Measurements from ENCODE around the gene CNTF. TPM values are rescaled to one million over a fixed set of nuclear protein-coding genes. Genes with fewer than 3 reads are reported as not detected.
A peak's percentile ranks its signal among the peaks of the same experiment; 100 is the strongest.

The CNTF gene
- total RNA-seq, 1 donor from 2014 or later = 0.73 TPM

DNA sequence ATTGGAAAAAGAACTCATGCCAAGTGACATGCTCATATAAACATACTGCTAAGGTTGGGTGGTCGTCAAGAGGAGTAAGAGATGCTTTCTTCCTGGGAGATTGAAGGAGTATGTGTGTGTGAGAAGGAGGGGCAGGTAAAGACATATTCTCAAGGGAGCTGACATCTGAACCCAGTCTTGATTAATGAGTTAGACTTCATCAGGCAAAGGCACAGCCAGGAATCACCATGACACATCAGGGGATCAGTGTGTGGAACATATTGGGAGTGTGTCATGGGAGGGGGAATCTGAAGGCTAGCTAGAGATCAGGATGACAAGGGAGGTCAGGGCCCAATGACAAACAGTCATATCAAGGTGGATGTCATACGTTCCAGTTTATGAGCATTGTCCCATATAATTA is 14.9 kb downstream of the CNTF start:
- intact Hi-C loops (cut with DNase I) = no loop called here
- ATAC-seq (ENCODE audit: poor library complexity) (no peak), DNase-seq (no peak)

GRCh38 chr11:58639103-58639502 is 16.6 kb downstream of the CNTF start:
- DNase-seq = no peak
- no peak for ATAC-seq (ENCODE audit: poor library complexity)
- intact Hi-C loops (cut with DNase I) = no loop called here

GRCh38 chr11:58639669-58640068 is 17.2 kb downstream of the CNTF start:
- intact Hi-C loops (cut with DNase I) = no loop called here
- DNase-seq (no peak), ATAC-seq (ENCODE audit: poor library complexity) (no peak)

DNA sequence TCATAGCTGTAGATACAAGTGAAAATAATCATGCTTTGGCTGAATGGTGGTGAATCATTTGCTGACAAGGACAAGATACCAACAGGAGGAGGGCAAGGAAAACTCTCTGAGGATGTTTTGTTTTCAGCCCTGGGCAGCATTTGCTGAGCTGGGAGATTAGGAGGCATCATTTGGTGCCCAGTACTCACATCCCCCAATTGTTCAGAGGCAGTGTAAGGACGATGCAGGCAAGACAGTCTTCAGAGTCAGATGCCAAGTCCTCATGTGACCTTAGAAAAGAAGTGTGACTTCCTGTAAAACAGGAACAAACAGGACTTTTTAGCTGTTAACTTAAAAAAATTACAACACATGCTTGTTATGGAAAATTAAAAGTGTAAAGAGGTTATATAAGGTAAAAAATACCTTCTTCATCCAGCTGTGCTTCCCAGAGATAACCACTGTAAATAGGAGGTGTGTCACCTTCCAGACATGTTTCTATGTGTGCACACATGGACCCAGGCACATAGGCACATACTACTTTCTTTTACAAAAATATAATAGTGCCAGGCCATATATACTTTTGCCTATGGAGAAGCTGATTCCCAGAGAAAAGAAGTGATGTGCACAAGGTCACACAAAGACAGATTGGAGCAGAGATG is 18.0 kb downstream of the CNTF start:
- DNase-seq (no peak), ATAC-seq (ENCODE audit: poor library complexity) (peak; percentile 70)
- intact Hi-C loops (cut with DNase I) = no loop called here

- intact Hi-C loops (cut with DNase I) = no loop called here
- no peak for DNase-seq
- no peak for ATAC-seq (ENCODE audit: poor library complexity)
These were observed 18.9 kb downstream of the CNTF start for GRCh38 chr11:58641341-58641740.

DNA sequence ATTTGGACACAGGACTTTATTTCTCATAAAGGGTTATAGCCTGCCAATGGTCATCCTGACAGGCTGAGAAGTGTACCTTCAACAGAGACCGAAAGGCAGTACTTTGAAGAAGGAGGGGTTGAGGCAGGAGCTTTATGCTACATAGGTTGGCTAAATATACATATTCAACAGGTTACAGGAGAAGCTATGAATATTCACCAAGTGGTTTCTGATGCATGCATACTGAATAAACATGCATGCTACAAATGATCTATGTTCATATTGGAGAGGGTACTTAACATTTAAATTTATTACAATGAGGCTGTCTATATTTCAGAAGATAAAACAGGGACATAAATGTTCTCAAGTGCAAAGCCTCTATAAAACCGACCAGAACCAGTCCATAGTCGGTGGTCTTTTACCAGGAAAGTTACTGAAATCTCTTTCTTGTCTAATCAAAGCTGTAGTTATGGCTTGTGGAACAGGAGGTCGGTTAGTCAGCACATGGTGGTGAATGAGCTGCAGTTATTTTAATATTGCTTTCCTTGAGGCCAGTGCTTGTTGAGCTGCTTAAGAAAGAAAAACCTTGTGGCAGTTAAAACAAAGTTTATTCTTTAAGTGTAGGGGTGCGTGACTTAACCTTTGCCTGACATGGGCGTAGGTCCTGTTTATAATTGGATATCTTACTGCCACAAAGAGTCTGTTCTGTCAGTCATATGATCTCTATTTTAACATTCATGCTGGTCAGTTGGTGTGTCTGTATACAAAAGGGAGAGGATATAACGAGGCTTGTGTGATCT is 19.5 kb downstream of the CNTF start:
- intact Hi-C loops (cut with DNase I) = no loop called here
- no peak for ATAC-seq (ENCODE audit: poor library complexity)

DNA sequence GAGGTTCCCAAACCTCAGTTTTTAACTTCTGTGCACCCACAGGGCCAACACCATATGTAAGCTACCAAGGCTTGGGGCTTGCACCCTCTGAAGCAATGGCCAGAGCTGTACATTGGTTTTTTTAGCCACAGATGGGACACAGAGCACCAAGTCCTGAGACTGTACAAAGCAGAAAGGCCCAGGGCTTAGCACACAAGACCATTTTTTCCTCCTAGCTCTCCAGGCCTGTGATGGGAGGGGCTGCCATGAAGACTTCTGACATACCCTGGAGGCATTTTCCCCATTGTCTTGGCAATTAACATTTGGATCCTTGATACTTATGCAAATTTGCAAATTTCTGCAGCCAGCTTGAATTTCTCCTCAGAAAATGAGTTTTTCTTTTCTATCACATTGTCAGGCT is 23.4 kb downstream of the CNTF start:
- ATAC-seq (ENCODE audit: poor library complexity) (no peak), DNase-seq (no peak)
- intact Hi-C loops (cut with DNase I) = no loop called here

More for the DNA sequence above, 19.5 kb downstream of the CNTF start:
- no peak for DNase-seq

DNA sequence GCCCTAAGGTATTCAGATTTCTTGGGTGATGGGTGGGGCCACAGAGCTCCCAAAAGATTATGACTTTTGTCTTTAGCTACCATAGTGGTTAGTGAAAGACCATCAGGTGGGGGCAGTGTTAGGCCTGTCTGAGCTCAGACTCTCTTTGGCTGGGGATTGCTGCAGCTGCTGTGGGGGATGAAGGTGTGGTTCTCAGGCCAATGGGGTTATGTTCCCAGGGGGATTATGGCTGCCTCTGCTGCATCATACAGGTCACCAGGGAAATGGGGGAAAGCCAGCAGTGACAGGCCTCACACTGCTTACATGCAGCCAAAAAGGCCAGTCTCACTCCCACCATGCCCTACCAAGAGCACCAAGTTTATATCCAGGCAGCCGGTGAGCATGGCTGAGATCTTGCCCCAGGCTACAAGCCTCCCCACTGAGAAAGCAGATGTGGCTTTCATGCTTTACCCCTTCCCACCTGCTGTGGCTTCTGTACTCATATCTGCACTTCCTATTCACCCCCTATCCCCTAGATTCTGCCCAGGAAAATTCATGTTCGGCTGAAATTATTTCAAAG is 24.8 kb downstream of the CNTF start:
- intact Hi-C loops (cut with DNase I) = no loop called here
- DNase-seq = no peak
- no peak for ATAC-seq (ENCODE audit: poor library complexity)

DNA sequence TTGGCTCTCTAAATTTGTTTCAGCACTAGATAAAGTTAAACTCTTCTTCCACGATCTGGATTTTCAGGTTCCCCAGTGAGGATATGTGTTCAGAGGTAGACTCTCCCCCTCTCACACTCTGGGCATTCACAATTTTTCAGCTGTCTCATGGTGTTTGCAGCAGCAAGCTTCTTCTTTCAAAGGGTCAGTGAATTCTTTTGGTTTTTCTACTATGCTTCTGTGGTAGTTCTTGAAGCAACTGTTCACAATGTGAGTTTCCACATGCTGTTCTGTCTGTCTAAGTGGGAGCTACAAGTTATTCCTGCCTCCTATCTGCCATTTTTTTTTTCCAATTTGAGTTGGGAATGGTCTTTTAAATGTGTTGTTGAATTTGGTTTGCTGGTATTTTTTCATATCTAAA is 25.4 kb downstream of the CNTF start:
- ATAC-seq (ENCODE audit: poor library complexity) (no peak), DNase-seq (no peak)
- intact Hi-C loops (cut with DNase I) = no loop called here

DNA sequence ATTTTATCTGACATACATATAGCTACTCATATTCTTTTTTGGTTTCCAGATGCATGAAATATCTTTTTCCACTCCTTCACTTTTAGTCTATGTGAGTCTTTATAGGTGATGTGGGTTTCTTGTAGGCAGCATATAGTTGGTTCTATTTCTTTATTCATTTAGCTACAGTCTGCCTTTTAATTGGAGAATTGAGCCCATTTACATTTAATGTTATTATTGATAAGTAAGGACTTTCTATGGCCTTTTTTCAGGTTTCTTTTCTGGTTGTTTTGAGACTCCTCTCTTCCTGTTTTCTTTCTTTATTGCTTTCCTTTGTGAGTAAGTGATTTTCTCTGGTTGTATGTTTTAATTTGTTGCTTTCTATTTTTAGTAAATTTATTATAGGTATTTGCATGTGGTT is 27.2 kb downstream of the CNTF start:
- DNase-seq (no peak), ATAC-seq (ENCODE audit: poor library complexity) (no peak)
- intact Hi-C loops (cut with DNase I) = no loop called here

DNA sequence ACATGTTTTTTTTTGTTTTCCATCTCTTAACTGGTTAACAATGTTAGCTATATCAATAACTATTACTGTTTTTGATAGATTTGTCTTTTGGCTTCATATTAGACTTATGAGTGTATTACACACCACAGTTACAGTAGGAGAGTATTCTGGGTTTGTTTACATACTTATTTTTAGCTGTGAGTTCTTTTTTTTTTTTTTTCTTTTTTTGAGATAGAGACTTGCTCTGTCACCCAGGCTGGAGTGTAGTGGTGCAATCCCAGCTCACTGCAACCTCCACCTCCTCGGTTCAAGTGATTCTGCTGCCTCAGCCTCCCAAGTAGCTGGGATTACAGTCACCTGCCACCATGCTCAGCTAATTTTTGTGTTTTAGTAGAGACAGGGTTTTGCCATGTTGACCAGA is 28.0 kb downstream of the CNTF start:
- ATAC-seq (ENCODE audit: poor library complexity) (peak; percentile 44), DNase-seq (no peak)
- intact Hi-C loops (cut with DNase I) = no loop called here

- intact Hi-C loops (cut with DNase I) = no loop called here
- DNase-seq (no peak), ATAC-seq (ENCODE audit: poor library complexity) (peak; percentile 89)
These were observed 30.3 kb downstream of the CNTF start for GRCh38 chr11:58652726-58653280.

DNA sequence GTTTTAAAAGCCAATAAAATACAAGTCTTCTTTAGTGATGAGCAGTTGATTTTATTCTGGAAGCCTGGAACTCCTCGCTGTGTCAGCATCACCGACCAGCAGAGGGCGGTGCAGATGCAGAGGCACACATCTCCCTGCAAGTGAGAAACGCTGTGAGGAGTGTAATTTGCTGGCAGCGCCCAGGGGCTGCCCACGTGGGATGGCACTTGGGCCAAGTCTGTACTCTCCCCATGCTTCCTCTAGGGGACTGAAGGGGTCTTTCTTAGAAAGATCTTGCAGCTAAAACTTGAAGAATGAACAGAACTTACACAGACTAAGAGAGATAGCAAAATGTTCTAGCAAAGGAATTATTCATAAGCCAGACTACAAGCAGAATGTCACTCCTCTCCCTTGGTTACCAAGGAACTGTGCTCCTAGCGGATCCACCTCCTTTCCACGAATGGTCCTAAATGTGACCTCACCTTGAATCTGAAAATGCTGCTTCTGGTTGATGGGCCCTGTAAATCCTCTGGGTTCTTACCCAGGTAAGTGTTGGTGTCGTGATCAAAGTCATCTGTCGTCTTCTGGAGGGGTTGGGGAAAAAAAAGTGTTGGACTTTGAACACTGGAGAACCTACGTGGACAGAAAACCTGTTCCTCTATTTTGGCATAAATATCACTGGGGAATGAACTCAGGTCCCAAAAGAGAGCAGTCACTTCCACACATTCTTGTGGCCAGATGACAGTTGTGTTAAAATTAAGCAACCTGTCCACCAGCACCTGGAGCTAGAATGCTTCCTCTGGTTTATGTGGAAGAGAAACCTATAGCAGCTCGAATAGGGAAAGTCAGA is 31.8 kb downstream of the CNTF start:
- intact Hi-C loops (cut with DNase I) = no loop called here
- DNase-seq = peak; percentile 89
- ATAC-seq (ENCODE audit: poor library complexity) = peak; percentile 93

GRCh38 chr11:58654908-58655296 is 32.4 kb downstream of the CNTF start:
- no peak for ATAC-seq (ENCODE audit: poor library complexity)
- intact Hi-C loops (cut with DNase I) = no loop called here
- no peak for DNase-seq

DNA sequence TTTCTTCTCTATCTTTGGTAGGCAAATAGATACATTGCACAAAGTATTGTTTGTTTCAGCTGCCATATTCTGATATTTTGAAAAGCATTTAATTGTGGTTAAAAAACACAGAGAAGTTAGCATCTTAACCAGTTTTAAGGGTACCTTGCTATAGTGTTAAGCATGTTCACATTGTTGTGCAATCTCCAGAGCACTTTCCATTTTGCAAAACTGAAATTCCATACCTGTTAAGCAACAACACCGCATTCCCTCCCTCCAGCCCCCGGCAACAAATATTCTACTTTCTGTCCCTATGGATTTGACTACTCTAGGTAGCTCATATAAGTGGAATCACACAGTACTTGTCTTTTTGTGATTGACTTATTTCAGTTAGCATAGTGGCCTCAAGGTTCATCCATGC is 33.9 kb downstream of the CNTF start:
- intact Hi-C loops (cut with DNase I) = no loop called here
- DNase-seq (no peak), ATAC-seq (ENCODE audit: poor library complexity) (no peak)

- intact Hi-C loops (cut with DNase I) = no loop called here
- ATAC-seq (ENCODE audit: poor library complexity) (no peak), DNase-seq (no peak)
These were observed 36.2 kb downstream of the CNTF start for GRCh38 chr11:58658623-58659022.

- intact Hi-C loops (cut with DNase I) = no loop called here
- ATAC-seq (ENCODE audit: poor library complexity) (no peak), DNase-seq (no peak)
These were observed 36.9 kb downstream of the CNTF start for GRCh38 chr11:58659404-58659803.

GRCh38 chr11:58659910-58660570 is 37.6 kb downstream of the CNTF start:
- ATAC-seq (ENCODE audit: poor library complexity) (no peak), DNase-seq (no peak)
- intact Hi-C loops (cut with DNase I) = no loop called here
